ENCODE results near the gene IAH1.

- no peak for TF ChIP-seq RAD21 (IDR thresholded peaks at IDR 0.05; ENCODE audit: low read length)
- TF ChIP-seq CTCF (conservative IDR thresholded peaks at IDR 0.05; ENCODE audit: low read depth, low read length): no peak
- TF ChIP-seq SMC3 (IDR thresholded peaks at IDR 0.05; ENCODE audit: low read depth, low read length): no peak
- no peak for TF ChIP-seq POLR2A (IDR thresholded peaks at IDR 0.05; ENCODE audit: low read depth, low read length)
- TF ChIP-seq RFX5 (IDR thresholded peaks at IDR 0.05; ENCODE audit: low read depth, low read length): no peak
- TF ChIP-seq MAZ (IDR thresholded peaks at IDR 0.05; ENCODE audit: borderline replicate concordance, low read depth, low read length): no peak
- no peak for TF ChIP-seq BHLHE40 (IDR thresholded peaks at IDR 0.05; ENCODE audit: low read depth, low read length)
- no peak for TF ChIP-seq MXI1 (IDR thresholded peaks at IDR 0.05; ENCODE audit: borderline replicate concordance, low read depth, low read length)
- TF ChIP-seq RCOR1 (IDR thresholded peaks at IDR 0.05; ENCODE audit: insufficient replicate concordance, low read length): no peak
- TF ChIP-seq ELK1 (IDR thresholded peaks at IDR 0.05; ENCODE audit: borderline replicate concordance, low read depth, low read length): no peak
- no peak for TF ChIP-seq USF2 (IDR thresholded peaks at IDR 0.05; ENCODE audit: low read depth, low read length)
- TF ChIP-seq NFE2L2 (IDR thresholded peaks at IDR 0.05; ENCODE audit: low read depth, low read length): no peak
- TF ChIP-seq CHD1 (IDR thresholded peaks at IDR 0.05; ENCODE audit: low read depth, low read length): no peak
- TF ChIP-seq FOS (IDR thresholded peaks at IDR 0.05; ENCODE audit: low read depth, low read length): no peak
Observed at GRCh38 chr2:9518163-9518562, 43.8 kb downstream of the IAH1 start.

Measured in IMR-90 (cell line).